ENCODE data around the gene PLCB4. TPM values are rescaled to one million over a fixed set of nuclear protein-coding genes. Genes with fewer than 3 reads are reported as not detected.

The PLCB4 gene
- polyA plus RNA-seq, 3 donors: 12.7 to 18.2 (median 14.8) TPM

DNA sequence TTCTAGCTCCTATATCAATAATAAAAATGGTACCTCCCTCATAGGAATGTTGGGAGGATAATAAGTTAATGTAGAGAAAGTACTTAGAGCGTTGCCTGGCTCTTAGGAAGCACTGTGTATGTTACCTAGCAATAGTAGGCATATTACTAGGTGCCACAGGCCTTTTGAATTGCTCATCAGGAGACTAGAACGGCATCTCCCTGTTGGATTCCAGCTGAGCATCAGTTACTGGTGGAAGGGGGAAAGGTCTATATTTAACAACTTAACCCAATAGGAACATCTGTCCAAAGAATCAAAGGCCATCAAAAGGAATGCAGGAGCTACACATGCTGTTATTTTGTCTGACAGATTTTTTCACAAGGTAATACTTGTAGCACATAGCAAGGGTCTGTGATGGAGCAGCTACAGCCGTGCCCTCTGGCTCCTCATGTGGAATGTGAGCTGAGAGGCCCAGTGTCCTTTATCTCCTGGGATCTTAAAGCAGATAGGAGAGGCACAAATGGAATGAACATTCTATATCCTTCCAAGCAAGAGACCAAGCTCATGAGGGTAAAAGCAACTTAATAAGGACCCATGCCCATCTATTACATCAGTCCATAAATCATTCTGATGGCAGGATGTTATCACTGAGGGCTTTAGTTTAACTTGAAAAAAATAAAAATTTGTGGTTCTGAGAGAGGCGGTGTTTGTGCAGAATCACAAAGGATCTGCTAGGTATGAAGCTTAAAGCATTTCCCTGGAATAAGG lies 260.6 kb downstream of the PLCB4 start:
- DNase-seq (ENCODE audit: extremely low read depth in 1 of 11, low read depth in 9 of 11, low spot score in 4 of 11): no peak

DNA sequence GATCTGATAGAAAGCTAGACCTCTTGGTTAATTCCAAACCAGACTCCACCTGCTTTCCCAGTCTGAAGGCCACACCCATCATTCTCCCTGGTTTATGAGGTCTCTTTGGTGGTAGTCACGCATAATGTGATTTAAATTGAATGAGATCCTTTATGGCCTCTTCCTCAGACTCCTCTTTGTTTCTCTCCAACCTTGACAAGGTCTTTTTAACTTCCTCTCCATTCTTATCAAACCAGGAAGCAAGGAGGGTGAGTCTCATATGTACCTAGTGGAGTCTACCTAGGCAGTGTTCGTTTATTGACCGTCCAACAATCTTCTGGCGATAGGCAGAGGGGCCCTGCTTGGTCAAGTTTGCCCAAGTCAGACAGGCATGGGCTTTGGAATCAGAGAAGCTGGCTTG lies 261.3 kb downstream of the PLCB4 start:
- no peak for DNase-seq (ENCODE audit: extremely low read depth in 1 of 11, low read depth in 9 of 11, low spot score in 4 of 11)

DNA sequence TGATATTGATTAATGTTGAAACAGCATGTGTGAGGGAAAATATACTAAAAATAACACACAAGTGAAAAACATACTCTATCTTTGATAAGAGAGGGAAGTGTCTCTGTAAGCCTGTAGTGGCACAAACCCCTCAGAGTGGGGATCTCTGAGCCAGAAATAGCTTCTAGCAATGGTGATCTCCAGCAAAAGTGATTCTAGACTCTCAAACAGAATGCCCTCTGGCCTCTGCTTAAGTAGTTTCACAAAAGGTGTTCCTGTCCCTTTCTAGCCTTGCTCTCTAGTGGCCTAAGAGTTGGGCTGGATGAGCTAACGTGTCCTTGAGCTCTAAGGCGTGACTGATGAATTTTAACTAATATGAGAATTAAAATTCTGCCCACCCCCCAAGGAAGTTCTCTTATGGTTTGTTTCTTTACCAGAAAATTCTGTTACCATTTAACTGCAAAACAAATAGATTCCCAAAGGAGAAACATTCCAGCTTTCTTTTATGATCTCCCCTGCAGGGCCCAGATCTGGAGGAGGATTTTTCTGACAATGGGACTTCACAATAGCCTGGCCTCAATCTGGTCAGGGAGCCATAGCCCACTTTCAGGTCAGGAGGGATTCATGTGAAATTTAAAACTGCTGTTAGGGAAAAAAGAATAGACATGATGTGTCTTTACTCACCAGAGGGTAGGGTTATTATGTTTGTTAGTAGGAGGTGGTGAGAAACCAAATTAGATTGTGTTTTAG lies 263.0 kb downstream of the PLCB4 start:
- no peak for DNase-seq (ENCODE audit: extremely low read depth in 1 of 11, low read depth in 9 of 11, low spot score in 4 of 11)

DNA sequence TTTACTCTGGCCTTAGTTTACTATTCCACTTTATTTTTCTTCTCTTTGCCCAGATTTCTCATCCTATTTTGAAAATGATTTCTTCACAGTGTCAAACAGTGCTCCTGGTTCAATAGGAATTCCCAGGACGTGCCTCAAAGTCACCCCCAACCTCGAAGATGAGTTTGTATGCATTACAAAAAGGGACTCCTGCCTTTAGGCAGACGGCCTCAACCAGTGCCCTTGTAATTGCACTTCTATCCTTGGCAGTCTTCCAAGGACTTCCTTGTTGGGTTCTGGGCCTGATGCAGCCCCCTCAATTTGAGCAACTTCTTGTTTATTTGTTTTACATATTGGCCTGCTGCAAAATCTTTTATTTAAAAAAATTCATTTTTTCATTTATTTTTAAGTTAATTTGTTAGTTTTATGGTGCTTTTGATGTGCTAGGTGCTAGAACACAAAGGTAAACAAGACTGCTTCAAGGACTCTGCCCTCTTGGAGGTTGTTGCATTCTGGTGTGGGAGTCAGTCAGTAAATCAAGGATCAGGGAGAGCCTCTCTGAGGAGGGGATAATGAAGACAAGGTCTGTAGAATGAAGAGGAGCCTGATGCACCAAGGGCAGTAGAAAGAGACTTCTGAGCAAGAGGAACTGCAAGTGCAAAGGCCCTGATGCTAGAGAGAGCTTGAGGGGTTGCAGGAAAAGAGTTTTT lies 264.0 kb downstream of the PLCB4 start:
- no peak for DNase-seq (ENCODE audit: extremely low read depth in 1 of 11, low read depth in 9 of 11, low spot score in 4 of 11)

DNA sequence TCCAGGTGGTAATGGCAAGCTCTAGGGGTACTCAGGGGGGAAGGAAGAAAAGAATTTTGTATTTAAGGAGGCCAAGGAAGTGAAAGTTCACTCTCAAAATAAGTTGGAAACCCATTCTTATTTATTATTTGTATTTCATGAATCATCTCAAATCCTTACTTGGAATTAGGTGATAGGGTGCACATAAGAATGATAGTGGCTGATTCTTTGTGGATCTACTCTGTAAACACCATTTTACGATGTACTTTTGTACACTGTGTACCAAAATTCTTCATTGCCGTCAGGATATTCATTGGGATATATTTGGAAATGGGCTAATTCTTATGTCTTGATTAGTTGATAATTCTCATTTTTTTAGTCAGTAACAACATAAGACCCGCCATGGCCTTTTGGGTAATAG lies 266.0 kb downstream of the PLCB4 start:
- no peak for DNase-seq (ENCODE audit: extremely low read depth in 1 of 11, low read depth in 9 of 11, low spot score in 4 of 11)

DNA sequence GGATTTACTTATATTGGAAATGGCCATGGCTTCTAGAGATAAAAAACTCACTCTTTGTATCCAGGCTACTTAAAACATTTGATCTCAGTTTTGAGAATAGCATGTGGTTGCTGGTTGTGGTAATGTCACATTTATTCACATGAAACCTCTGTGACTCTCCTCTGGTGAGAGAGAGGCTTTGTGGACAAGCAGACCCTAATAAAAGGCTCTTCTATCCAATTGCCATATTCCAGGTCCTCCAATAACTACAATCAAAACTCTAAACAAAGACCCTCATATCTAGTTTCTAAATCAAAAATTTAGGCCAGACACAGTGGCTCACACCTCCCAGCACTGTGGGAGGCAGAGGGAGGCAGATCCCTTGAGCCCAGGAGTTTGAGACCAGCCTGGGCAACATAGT lies 269.2 kb downstream of the PLCB4 start:
- DNase-seq (ENCODE audit: extremely low read depth in 1 of 11, low read depth in 9 of 11, low spot score in 4 of 11): no peak

DNA sequence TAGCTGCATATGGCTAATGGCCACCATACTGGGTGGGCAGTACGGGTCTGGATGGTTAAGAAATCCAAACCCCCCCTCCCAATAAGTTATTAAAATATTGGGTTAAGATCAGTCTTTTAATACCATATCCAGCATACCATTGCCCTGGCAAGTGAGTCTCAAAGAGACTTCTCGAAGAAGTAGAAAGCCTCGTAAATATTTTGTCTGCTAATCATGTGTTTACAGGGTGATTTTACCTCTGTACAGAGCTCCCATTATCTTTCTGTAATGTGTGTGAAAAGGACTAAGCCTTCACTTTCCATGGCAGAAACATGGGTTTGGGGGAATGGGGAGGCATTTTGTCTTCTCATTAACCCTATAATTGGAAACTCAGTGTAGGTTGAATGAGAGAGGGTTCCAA lies 270.8 kb downstream of the PLCB4 start:
- no peak for DNase-seq (ENCODE audit: extremely low read depth in 1 of 11, low read depth in 9 of 11, low spot score in 4 of 11)

DNA sequence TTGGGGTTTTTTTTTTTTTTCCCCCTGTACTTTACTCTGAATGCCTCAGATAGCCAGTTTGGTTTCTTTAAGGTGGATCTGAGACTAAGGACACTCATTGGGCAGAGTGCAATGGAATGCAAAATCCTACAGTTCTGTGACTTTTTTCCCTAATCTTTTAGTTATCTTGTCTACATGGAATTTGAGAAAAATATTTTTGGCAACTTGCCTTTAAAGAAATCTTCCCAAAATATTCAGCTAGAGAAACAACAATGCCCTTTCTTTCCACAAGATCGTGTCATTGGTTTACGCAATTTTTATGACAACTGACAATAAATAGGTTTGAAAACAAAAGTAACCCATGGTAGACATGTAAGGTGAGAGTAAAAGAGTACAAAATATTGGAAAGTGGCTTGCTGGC lies 273.8 kb downstream of the PLCB4 start:
- no peak for DNase-seq (ENCODE audit: extremely low read depth in 1 of 11, low read depth in 9 of 11, low spot score in 4 of 11)

DNA sequence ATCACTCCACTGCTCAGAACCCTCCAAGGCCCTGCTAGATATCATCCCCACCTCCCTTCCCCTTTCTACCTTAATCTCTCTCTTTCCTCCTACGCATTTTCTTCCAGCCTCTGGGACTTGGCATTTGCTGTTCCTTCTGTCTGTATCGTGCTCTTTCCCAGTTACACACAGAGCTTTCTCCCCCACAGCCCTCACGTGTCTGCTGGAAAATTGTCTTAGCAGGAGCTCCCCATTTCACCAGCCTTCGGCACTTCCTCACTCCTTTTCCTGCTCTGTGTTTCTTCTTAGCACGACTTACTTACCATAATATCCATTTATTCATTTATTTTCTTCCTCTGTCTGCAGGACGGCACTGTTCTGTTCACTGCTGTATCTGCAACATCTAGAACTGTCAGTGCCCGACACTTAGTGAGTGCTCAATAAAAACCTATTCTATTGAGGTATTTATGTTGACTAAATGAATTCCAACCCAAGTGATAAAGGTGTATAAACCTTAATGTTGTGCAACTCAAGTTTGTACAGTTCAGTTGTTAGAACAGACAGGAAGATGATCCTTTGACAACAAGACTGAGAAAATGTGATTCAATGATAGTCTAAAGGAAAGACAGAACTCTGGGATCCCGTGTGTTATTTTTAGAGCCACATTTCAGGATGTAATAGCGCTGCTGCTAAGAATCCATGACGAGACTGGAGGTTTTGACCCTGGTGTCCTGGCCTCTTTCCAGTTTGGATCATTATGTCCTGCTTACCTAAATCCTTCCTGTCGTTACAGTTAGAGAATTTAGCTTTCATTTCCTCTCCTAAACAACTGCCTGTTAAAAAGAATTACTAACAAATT lies 275.4 kb downstream of the PLCB4 start:
- peak in 4 of 11 donors; percentile 30 to 48 (median 40) for DNase-seq (ENCODE audit: extremely low read depth in 1 of 11, low read depth in 9 of 11, low spot score in 4 of 11)

DNA sequence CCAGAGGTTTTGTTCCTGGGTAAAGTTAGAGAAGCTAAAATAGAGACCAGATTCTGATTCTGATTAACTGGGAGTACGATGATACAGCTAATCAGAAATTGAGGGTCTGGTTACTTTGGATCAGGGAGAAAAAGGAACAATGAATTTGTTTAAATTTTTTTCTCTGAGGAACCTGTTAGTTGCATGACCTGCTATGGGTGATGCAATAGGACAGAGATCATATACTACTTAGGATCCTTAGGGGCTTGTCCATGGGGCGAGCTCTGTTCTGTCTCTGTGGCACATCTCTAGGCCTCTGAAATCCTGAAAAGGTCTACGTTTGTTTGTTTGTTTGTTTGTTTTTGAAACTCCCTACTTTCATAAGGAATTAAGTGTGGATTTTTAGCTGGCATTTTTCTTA lies 279.4 kb downstream of the PLCB4 start:
- no peak for DNase-seq (ENCODE audit: extremely low read depth in 1 of 11, low read depth in 9 of 11, low spot score in 4 of 11)

DNA sequence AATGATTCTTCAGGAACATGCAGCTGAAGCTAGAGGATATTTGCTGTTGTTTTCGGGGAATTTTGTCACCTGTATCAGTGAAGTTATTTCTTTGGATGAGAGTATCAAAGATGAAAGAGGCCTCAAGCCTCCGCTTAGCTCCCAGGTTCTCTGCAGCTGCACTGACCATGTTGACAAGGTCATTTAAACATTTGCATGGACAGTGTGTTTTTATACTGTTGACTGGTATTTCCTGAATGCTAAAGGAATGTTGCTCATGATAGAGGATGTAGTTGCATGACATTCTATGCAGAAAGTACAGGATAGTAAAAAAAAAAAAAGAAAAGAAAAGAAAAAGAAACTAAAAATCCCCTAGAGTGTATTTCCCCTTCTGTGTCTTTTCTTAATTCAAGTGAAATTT lies 279.9 kb downstream of the PLCB4 start:
- DNase-seq (ENCODE audit: extremely low read depth in 1 of 11, low read depth in 9 of 11, low spot score in 4 of 11): no peak

DNA sequence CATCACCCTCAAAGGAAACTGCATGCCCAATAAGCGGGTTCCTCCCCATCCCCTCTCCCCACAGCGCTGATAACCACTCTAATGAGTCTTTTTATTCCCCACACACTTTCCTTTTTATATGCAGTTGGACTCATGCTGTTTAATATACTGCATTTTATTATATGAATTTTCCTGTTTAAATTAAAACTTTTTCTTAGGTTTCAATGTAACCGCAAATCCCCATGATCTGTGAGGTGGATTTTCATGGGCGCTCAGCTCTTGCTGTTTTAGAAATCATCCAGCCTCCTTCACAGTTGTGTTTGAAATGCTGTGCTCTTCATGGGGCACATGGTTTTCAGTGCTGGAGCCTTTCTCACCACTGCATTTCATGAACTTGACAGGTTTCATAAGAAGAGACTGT lies 280.4 kb downstream of the PLCB4 start:
- DNase-seq (ENCODE audit: extremely low read depth in 1 of 11, low read depth in 9 of 11, low spot score in 4 of 11): no peak

DNA sequence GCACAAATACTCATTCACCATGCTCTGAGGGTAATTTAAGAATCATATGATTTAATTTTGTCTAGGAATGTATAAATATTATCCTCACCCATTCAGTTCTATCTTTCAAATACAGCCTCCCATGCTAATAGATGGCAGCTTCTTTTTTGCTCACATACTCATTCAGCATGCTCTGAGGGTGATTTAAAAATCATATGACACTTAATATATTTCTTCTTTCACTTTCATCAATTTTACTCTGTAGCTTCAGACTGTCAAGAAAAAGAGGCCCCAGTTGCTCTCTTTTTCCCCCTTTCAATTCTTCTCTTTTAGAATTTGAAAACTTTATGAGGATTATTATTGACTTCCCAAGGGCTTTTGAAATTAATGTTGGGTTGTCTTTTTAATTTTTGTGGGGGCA lies 283.9 kb downstream of the PLCB4 start:
- no peak for DNase-seq (ENCODE audit: extremely low read depth in 1 of 11, low read depth in 9 of 11, low spot score in 4 of 11)

DNA sequence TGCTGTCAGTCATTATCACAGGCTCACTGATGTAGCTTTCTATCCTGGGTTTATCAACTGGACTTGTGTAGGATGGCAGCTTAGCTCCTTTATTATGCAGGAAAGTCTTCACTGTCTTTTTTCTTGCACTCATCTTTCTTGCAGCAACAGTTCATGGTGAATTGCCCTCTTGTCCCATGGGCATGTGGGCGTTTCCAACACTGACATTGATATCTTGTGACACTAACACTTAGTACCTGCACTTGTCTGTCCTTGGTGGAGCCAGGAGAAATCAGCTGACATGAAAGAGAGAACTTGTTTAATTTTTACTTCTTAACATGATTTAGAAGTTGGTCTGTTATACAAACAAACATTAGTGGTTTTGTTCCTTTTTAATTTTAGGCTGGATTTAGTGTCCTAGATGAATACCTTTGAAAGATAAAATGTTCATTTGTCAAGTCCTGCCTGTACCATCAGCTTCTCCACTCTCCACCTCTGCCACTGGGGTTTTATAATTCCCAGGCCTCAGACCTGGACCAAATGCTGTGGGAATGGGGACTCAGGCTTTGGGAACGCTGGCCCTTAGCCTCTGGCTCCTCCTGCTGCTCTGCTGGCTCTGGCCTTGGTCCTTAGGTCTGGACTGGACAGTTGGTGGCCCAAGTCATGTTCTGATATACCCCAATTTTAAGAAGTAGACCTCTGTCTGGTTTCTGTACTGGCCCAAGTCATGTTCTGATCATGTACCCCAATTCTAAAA lies 284.5 kb downstream of the PLCB4 start:
- DNase-seq (ENCODE audit: extremely low read depth in 1 of 11, low read depth in 9 of 11, low spot score in 4 of 11): no peak

DNA sequence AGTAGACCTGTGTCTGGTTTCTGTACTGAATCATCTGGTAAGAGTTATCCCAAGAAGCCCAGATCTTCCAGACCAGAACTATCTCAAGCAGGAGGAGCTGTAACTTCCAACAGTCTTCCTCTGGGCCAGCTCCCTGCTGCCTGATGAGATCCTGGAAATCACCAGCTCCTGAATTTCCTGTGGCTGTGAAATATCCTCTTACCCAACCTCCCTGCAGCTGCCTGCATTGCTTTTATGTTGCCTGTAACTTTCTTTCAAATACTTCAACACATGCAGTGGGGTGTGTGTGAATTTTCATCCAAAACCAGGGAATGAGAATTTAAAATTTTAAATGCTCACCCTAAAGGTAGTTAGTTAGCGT lies 285.0 kb downstream of the PLCB4 start:
- no peak for DNase-seq (ENCODE audit: extremely low read depth in 1 of 11, low read depth in 9 of 11, low spot score in 4 of 11)

DNA sequence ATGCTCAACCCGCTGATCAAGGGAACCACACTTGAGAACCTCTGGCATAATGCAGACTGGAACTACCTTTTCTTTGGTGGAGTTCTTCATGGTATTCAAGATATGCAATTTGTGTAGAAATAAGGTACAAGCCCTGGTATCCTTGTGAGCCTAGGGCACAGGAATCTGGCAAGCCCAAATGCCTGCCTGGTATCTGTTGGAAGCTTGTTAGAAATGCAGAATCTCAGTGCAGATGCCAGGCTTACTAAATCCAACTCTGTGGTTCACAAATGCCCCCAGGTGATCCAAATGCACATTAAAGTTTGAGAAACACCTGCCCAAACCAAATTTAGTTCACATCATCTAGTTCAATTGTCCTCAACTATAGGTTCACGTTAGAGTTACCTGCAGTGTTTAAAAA lies 285.7 kb downstream of the PLCB4 start:
- DNase-seq (ENCODE audit: extremely low read depth in 1 of 11, low read depth in 9 of 11, low spot score in 4 of 11): no peak

DNA sequence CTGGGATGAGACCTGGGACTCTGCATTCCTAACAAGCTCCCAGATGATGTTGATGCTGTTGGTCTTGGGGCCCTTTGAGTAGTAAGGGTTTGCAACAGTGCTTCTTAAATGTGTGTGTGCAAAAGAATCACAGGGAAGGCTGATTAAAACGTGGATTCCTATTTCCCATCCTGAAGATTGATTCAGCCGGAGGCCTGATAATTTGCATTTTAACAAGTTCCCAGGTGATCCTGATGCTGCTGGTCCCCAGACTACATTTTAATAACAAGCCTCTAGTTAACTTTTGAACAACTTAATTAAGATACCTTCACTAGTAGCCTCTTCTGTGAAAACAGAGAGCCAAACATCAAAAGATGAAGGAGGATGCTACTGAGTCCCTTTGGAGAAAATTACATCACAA lies 289.1 kb downstream of the PLCB4 start:
- no peak for DNase-seq (ENCODE audit: extremely low read depth in 1 of 11, low read depth in 9 of 11, low spot score in 4 of 11)

DNA sequence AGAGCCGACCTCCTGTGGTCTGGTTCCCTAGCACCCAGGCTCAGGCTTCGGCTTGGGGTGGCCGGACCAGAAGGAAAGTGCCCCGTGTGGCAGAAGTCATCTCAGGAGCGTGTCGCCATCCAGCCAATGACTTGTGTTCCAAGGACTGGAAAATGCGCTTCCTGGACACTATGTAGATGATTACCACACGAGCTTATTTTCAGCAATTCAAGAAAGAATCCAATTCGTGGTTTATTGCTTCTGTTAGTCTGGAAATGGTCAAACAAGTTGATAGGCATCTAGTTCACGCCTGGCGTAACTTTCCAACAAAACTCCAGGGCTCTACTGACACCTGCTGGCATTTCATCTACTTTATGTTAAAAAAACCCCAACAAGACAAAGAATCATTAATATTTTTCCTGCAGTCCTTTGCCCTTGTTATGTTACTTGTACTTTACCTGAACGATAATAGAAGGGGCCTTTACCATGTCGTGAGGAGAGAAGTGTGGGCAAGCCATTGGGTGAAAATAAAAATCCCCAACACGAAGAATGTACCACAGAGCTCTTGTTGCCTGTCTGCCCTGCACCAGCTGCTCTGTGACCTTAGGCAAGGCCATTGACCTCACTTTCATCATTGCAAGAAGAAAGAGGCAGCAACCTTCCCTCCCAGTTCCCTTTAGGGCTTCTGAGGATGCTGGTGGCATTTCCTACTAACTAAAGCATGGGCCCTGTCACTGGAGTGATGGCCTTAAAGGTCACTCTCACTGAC lies 290.8 kb downstream of the PLCB4 start:
- DNase-seq (ENCODE audit: extremely low read depth in 1 of 11, low read depth in 9 of 11, low spot score in 4 of 11): peak; percentile 34 to 70 (median 47)
